ENCODE measurements around the gene OTUB1.

OTUB1 gene

GRCh38 chr11:64021757-64022093 lies 35.5 kb downstream of the OTUB1 start:
- no peak for TF ChIP-seq CTCF (IDR thresholded peaks at IDR 0.05)
- no peak overlapping the region for H2AFZ ChIP-seq
- H3K9me3 ChIP-seq (ENCODE audit: control insufficient read depth, low read length), result no peaks in the 10 kb centered on the region
- no peak overlapping the region for H3K4me2 ChIP-seq (ENCODE audit: low read length)
- H3K36me3 ChIP-seq (ENCODE audit: control insufficient read depth, insufficient read depth, low read length), result no peaks in the 10 kb centered on the region
- H3K4me3 ChIP-seq (ENCODE audit: low read depth, low read length), result no peak overlapping the region
- H3K27ac ChIP-seq, result no peak overlapping the region
- no peaks in the 10 kb centered on the region for H3K27me3 ChIP-seq (ENCODE audit: control insufficient read depth, insufficient read depth, low read length)
- no peak overlapping the region for H3K9ac ChIP-seq
- no peaks in the 10 kb centered on the region for H3K79me2 ChIP-seq
- no peaks in the 10 kb centered on the region for H3K4me1 ChIP-seq

DNA sequence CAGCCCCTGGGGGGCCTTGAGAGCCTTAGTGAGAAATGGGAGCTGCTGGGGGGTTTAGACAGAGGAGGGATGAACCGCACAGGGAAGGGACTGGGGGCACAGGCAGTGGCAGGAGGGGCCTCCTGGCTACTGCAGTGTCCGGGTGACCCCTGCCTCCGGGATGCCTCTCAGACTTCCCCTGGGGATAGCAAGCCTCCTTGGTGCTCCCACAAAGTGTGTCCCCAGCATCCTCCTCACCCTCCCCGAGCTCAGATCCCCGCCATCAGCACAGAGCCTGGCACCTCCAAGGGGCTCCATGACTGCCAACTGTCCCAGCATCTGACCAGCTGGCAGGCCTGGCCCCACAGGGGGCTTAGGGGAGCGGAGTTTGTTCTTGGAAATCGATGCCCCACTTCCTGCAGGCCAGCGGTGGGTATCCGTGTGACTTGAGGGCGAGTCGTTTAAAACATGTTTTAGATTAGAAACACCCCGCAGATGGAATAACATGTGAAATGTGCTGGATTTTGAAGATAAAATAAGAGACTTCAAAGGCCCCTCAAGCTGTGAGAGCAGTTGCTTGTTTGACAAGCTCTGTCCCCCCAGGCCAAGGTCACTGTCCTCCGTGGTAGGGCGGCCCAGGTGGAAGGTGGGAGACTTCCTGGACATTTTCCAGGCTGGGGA lies 36.0 kb downstream of the OTUB1 start:
- no peak overlapping the region for H3K9ac ChIP-seq

DNA sequence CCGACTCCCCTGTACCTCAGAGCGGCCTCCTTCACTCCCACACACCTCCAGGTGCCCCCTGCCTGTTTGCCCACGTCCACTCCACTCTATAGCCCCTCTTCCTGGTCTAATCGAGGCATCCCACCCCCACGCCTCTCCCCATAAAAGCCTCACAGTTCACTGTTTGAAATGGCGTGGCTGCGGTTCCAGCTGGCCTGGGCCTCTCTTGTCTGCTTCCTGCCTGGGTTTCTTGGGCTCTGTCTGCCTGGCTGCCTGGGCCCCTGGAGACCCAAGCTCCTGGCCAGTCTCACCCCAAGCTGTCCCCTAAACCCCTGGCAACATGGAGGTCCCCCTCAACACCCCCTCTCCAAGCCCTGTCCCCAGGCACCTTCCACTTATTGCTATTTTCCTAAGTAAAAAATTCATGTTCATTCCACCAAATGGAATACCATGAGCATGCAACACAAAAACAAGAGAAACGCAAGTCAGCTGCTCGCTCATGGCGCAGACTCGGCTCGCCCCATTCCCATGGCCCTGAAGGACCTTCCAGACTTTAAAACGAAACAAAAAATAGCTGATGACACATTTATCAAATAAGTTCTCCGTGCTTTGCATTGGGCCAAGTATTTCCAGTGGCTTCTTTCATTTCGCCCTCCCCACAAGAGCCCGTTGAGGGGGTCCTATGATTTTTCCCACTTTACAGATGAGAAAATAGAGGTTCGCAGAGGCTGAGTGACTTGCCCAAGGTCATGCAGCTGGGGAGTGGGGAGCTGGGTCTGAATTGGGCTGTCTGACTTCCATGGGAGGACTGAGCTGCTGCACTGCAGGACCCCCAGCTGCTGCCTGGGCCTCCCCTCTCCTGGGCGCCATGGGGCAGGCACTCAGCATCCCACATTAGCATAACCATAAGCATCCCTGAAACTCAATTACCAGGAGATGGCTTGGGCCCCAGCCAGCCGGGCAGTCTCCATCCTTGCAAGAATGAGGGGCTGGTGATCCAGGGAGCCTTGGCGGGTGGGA lies 37.8 kb downstream of the OTUB1 start:
- H2AFZ ChIP-seq, result no peak overlapping the region
- no peak for TF ChIP-seq CTCF (IDR thresholded peaks at IDR 0.05)
- no peak overlapping the region for H3K27ac ChIP-seq

More for the DNA sequence above, 36.0 kb downstream of the OTUB1 start:
- Histone ChIP-seq H3K79me2 (no peaks in the 10 kb centered on the region), H2AFZ (no peak overlapping the region), H3K36me3 (ENCODE audit: control insufficient read depth, insufficient read depth, low read length) (no peaks in the 10 kb centered on the region), H3K4me3 (ENCODE audit: low read depth, low read length) (no peak overlapping the region), H3K27ac (no peak overlapping the region), H3K9me3 (ENCODE audit: control insufficient read depth, low read length) (no peaks in the 10 kb centered on the region), H3K4me1 (no peaks in the 10 kb centered on the region), H3K4me2 (ENCODE audit: low read length) (no peak overlapping the region), H3K27me3 (ENCODE audit: control insufficient read depth, insufficient read depth, low read length) (no peaks in the 10 kb centered on the region)
- TF ChIP-seq CTCF (IDR thresholded peaks at IDR 0.05), result no peak

DNA sequence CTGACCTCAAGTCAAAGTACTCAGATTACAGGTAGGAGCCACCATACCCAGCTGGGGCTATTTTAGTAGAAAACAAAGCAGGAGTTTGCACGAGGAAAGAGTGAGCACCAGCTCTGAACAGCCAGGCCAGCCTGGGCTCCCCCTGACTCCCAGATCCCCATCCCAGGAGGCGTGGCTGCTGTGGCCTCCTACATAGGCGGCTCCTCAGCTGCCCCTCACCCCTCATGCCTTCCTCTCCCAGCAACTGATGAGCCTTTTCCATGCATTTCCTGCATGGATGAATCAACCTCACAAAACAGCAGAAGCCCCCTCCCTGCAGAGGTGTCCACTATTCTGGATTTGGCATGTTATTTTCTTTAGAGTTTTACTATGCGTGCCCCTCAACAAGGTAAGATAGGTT lies 39.0 kb downstream of the OTUB1 start:
- H3K9ac ChIP-seq, result no peak overlapping the region
- no peaks in the 10 kb centered on the region for H3K9me3 ChIP-seq (ENCODE audit: control insufficient read depth, low read length)
- H3K79me2 ChIP-seq, result no peaks in the 10 kb centered on the region
- no peak overlapping the region for H3K4me3 ChIP-seq (ENCODE audit: low read depth, low read length)
- H3K27me3 ChIP-seq (ENCODE audit: control insufficient read depth, insufficient read depth, low read length), result no peaks in the 10 kb centered on the region
- H3K27ac ChIP-seq, result no peak overlapping the region
- H3K36me3 ChIP-seq (ENCODE audit: control insufficient read depth, insufficient read depth, low read length), result no peaks in the 10 kb centered on the region
- TF ChIP-seq CTCF (IDR thresholded peaks at IDR 0.05), result no peak
- no peak overlapping the region for H3K4me2 ChIP-seq (ENCODE audit: low read length)
- H2AFZ ChIP-seq, result no peak overlapping the region
- no peaks in the 10 kb centered on the region for H3K4me1 ChIP-seq

More for the DNA sequence above, 37.8 kb downstream of the OTUB1 start:
- no peak overlapping the region for H3K4me3 ChIP-seq (ENCODE audit: low read depth, low read length)
- no peaks in the 10 kb centered on the region for H3K4me1 ChIP-seq
- no peaks in the 10 kb centered on the region for H3K79me2 ChIP-seq
- H3K9me3 ChIP-seq (ENCODE audit: control insufficient read depth, low read length), result no peaks in the 10 kb centered on the region
- H3K27me3 ChIP-seq (ENCODE audit: control insufficient read depth, insufficient read depth, low read length), result no peaks in the 10 kb centered on the region
- no peak overlapping the region for H3K4me2 ChIP-seq (ENCODE audit: low read length)
- no peak overlapping the region for H3K9ac ChIP-seq
- H3K36me3 ChIP-seq (ENCODE audit: control insufficient read depth, insufficient read depth, low read length), result no peaks in the 10 kb centered on the region
